GM04503 (cell line): ENCODE measurements around the gene LRIG2.
"Not testable (repeated sequence)": the region's sequence is repeated elsewhere in the genome, so short reads cannot be mapped to it uniquely, and the experiment has no call there.

ENCODE experiments used
- DNase-seq: peaks from one replicate; pipeline ENCODE4 v3.0.0-alpha.2; 2012; ENCODE audit warnings: low read depth

The LRIG2 gene

DNA sequence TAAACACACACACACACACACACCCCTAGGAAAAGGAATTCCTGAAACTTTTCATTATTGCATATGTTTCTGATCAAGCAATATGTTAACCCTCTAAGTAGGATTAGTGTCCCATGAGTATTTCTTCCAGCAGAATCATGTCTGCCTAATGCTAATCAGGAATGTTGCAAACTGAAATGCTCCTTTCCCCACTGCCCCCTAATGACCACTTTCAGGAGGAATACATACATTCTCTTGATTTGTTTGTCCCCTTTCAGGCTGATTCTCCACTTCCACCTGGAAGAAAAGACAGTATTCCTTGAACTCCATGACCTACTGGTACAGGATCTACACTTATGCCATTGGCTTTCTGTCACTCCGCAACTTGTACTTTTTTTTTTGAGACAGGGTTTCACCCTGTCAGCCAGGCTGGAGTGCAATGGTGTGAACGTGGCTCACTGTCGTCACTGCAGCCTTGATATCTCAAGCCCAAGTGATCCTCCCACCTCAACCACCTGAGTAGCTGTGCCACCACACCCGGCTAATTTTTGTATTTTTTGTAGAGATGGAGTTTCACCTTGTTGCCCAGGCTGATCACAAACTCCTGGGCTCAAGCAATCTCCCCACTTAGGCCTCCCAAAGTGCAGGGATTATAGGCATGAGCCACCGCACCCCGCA lies 56.7 kb downstream of the LRIG2 start:
- DNase-seq, result no peak

DNA sequence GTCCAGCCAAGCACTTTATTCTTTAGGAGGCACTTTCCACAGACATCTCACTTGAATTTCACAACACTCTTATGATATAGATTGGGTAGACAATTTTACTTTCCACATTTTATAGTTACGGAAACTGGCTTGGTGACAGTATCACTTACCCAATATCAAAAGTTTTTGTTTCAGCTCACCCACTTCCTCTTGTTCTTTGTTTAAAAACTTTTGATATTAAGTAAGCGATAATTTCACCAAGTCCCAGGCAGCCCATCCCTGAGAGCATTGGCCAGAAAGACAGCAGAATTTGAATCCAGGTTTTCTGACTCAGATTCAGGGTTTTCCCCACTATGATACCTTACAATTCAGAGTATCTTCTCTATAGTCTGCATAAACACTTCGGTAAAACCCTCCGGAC lies 60.0 kb downstream of the LRIG2 start:
- DNase-seq, result no peak

DNA sequence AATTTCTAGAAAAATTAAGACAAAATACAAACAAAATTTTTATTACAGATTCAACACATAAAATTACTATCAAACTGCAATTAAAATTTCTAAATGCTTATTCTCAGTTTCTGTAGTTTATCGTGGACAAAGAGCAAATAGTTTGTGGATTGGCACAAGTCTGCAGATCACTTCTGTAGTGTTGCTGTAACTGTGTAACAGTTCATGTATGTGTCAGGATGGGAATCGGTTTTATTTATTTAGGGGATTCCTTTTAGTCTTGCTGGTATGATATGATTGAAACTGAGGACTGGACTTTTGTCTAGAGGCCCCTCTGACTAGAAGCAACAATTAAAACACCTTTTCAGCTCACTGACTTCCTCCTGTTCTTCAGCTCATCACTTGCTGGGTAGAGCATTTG lies 60.8 kb downstream of the LRIG2 start:
- DNase-seq, result no peak

DNA sequence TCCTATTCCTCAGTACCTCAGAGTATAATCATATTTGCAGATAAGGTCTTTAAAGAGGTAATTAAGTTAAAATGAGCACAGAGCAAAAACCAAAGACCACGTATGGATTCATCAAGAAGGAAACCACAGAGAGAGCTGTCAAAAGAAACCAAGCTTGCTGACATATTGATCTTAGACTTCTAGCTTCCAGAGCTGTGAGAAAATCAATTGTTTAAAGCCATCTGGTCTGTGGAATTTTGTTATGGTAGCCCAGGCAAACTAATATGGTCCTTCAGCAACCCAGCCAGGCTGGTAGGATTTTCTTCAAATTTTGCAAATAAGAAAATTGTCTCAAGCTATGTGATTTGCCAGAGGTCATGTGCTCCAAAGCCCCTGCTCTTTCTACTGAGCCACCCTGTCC lies 62.5 kb downstream of the LRIG2 start:
- DNase-seq, result no peak

DNA sequence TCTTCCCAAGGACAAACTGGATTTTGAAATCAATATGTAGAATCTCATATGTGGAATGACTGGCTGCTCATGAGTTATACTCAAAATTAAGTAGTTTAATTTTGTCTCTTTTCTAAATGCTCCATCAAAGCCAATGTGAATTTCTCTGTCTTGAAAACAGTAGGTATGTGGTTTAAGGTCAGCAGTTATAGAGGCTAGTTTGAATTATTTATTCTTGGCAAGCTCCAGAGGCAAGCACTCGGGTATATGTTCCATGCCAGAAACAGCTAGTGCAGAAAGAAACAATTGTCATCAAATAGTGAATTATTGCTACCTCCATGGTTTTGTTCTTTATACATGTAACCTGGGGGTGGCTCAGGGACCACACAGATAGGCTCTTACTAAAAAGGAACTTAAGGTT lies 63.5 kb downstream of the LRIG2 start:
- DNase-seq, result no peak

DNA sequence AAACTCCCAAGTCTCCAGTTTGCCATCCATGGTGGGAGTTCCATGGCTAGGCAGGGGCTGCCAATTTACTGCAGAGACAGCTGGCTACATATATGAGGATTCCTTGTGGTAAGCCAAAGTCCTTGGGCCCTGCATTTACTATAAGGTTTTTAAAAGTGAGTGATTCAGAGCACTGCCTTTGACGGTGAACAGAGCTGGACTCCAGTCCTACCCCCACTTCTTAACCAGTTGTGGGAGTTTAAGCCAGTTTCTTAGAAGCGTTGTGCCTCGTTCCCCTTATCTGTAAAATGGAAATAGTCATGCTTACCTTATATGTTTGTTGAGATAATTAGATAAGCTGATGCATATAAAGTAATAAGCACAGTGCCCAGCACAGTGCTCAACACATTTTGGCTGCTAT lies 64.6 kb downstream of the LRIG2 start:
- DNase-seq, result no peak

DNA sequence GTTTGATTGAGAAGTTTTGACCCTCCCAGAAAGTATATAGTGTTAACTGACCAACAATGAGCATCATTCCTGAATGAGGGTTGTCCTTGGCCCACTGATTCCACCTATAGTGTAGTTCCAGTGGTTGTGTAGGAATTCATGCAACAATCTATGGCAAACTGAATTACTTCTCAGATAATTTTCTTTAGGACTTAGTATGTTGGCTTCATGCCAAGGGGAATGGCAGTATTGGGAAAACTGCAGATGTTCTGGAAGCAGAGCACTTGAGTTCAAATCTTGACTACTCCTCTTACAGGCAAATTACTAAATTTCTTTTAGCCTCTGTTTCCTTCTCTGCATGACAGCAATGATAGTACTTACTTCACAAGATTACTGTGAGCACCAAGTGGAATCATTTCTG lies 65.8 kb downstream of the LRIG2 start:
- no peak for DNase-seq

DNA sequence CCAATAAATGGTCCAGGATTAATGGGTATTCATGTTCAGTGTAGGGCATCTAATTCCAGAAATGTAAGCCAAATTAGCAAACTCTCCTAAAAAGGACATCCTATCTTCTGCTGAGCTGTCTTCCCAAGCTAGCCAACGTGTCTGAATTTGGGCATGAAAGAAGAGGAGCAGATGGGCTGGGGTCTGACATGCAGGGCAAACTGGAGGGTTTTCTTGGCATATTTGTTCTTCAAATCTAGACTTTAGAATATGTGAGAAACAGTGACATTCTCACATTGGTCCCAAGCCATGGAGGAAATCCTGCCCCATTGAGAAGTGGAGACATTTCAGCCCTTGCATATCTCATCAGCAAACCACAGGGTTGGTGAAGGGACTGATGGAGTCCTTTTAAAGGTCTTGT lies 67.2 kb downstream of the LRIG2 start:
- DNase-seq, result no peak

DNA sequence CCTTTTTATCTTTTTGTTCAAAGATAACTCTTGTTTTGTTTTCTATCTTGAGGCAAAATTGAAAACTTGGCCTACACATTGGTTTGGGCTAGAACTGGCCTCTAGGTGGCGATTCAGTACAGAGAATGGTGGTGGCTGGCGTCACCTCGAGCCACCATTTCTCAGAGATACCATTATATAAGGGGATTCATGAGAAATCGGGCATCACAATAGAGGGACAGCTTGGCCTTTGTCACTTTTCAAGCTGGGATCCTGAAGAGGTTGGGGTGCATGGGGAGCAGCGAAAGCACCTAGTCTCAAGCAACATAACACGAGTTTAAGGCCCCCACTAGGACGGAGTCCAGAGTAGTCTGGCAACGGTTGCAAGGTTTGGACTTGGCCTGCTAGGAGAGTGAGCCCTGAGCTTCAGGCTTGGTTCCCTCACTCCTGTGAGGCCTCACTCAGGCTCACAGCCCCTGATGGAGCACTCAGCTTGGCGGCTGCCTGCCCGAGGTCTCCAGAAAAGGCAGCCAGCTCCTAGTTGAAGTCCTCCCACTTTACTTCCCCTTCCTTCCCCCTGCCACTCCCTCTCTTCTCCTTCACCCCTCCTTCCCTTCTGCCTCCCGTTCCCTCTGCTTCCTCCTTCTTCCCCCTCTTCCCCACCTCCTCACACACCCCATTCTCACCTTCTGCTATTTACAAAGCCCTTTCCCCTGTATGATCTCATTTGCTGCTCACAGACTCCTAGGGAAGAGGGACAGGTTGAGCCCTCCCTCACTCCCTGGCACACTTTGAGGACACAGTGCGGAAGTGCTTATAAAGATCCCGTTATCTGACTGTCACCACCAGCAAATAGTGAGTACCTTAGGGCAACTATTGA lies 67.8 kb downstream of the LRIG2 start:
- DNase-seq, result no peak

DNA sequence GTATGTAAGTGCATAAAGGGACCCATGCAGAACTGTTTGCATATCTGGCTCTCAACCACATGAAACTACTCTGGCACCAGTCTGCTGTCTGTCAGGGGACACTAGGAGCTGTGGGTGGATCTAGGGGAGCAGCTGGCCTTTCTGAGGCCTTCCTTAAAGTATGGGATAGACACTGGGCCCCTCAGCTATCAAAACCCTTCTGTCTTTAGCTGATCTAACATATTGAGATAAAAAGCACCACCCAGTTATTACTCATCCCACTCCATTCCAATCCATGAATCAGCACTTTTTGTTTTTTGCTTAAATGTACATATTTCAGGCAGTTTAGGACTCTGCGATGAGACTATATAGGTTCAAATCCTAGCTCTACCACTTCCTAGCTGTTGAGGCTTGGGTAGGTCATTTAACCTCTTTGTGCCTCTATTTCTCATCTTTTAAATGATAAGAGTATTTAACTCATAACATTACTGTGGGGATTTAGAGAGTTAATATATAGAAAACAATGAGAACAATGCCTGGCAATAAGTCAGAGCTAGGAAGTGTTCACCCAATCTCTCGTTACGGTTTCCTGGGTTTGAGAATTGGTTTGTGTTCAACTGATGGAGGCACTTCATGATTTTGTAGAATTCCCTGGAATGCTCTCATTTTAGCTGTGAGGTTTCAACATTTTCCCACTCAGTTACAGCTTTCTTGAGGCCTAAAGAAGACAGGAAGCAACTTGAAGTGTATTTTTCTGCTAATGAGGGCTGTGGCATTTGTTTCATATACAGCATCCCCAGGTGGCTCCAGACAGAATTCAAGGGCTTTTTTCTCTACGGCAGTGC lies 68.9 kb downstream of the LRIG2 start:
- no peak for DNase-seq

DNA sequence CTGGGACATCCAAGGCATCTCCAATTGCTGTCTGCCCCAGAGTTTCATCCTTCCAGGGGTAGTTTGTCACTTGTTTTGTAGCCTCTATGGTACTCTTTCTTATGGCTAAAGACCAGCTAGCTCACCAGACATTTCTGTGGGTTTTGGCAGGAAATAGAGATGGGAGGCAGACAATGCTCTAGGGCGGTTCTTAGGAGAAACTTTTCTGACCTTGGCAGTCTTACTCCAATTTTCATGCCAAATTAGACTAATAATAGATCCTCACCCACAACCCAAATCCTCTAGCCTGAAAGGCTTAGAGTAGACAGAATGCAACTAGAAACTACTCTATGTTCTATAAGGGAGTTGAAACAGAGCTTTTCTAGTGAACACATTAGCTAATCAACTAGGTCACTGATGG lies 69.8 kb downstream of the LRIG2 start:
- DNase-seq, result peak; percentile 34

DNA sequence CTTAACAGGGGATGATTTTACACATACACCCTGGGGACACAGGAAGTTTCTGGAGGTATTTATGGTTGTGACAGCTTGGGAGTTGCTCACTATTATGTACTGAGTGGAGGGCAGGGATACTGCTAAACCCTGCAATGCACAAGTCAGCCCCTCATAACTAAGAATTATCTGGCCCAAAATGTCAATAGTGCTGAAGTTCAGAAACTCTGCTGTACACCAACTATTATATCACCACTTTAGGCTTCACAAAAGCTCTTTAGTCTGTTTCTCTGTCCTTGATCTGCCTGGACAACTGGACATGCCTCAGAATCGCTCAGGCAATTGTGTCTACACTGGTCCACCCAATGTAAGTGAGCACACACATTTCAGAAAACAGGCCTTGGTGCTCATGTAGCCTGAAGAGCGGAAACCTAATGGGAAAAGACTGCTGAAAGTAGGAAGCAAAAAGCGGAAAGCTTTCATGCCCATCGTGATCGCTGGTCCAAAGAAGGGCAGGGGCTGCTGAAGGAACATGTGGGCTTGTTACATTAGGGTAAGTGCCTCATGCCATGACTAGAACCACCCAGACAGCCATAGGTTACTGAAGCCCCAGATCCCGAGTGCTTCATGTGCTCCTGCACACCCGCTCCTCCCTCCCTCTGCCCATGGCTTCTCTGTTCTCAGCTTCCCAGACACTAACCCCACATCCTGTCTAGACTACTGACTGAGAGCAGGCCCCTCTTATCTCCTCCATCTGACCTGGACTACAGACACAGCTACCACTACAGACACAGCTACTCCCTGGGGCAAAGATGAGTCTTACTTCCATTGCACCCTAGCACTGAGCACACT lies 73.5 kb downstream of the LRIG2 start:
- DNase-seq, result no peak

DNA sequence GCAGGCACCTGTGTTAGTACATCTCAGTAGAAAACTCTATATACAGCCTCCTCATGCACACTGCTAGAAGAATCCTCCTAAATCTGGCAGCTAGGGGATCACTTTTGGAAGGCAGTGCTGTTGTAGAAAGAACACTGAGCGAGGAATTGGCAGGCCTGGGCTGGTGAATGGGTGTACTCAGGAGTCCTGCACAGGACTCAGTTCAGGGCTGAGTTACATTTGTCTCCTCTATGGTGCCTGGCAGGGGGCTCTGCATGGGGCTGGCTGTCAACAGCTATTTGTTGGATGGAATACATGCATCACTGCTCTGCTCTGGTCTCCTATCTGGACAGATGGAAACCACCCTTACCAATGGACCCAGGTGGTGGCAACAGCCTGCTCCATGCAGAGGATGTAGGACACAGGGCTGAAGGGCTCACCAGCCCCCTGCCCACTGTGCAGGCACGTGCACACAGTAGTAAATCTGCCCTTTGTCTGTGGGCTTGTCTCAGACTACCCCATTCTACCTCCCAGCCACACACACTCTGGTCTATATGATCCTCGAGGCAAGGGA lies 74.2 kb downstream of the LRIG2 start:
- DNase-seq, result no peak

DNA sequence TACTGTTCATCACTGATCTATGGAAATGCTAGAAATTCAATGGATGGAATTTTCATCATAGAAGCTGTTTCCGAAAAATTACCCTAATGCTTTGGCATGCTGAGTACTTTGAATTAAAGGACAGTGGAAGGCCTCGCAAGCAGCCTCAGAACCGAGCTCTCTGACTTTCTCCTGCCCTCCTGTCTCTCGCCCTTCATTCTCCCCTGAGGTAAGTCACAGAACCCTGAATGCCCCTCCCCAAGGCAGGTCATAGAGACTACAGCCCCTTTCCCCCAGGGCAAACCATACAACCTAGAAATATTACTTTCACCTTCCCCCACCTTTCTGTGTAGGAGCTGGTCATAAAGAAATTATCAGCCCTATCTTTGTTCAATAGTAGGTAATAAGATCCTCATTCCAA lies 74.8 kb downstream of the LRIG2 start:
- no peak for DNase-seq

DNA sequence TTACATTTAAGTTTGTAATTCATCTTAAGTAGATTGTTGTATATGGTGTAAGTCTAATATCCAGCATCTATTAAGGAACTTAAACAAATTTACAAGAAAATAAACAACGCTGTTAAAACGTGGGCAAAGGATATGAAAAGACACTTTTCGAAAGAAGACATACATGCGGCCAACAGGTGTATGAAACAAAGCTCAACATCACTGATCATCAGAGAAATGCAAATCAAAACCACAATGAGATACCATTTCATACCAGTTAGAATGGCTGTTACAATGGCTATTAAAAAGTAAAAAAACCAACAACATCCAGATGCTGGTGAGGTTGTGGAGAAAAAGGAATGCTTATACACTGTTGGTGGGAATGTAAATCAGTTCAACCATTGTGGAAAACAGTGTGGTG lies 77.5 kb downstream of the LRIG2 start:
- not testable (repeated sequence) for DNase-seq

DNA sequence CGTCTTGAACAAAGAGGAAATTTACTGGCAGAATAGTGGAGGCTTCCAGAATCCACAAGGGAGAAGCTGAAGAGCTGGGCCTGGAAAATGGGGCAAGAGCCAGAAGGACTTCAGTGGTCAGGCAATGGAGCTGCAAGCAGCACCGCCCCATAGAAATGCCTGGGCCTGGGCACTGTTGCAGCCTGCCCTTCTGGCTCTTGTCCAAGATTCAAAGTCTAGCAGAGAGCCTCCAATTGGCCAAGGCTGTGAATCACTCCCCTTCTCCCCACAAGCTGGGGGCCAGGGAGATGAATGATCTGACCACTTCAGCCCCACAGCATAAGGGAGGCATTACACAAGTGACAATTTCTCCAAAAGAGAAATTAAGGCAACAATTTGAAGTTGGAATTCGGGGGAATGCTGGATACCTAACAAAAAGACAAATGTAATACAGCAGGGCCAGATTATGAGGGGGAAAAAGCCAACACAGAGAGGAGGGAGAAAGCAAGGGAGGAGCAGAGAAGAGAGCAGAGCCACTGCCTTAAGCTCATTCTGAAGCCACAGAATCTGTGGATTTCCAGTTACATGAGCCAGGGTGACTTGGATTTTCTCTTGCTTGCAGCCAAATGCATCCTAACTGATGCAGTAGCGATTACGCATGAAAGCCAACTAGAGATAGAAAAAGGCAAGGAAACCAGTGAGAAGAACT lies 80.3 kb downstream of the LRIG2 start:
- no peak for DNase-seq

DNA sequence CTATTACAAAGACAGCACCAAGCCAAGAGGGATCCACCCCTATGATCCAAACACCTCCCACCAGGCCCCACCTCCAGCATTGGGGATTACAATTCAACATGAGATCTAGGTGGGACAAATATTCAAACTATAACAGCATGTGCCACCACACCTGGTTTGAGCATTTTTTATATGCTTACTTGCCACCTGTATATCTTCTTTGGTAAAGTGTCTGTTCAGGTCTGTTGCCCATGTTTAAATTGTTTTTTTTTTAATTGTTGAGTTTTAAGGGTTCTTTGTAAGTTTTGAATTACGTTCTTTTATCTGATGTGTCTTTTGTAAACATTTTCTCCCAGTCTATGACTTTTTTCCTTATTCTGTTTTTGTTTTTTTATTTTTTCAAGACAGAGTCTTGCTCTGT lies 83.4 kb downstream of the LRIG2 start:
- DNase-seq, result no peak

DNA sequence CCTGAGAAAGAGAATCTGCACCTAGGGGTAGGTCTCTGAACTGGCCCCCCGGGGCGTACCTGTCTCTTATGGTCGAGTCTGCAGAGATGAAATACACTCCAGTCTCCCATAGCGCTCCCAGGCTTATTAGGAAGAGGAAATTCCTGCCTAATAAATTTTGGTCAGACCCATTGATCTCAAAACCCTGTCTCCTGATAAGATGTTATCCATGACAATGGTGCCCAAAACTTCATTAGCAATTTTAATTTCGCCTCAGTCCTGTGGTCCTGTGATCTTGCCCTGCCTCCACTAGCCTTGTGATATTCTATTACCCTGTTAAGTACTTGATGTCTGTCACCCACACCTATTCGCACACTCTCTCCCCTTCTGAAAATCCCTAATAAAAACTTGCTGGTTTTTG lies 85.7 kb downstream of the LRIG2 start:
- DNase-seq, result not testable (repeated sequence)

DNA sequence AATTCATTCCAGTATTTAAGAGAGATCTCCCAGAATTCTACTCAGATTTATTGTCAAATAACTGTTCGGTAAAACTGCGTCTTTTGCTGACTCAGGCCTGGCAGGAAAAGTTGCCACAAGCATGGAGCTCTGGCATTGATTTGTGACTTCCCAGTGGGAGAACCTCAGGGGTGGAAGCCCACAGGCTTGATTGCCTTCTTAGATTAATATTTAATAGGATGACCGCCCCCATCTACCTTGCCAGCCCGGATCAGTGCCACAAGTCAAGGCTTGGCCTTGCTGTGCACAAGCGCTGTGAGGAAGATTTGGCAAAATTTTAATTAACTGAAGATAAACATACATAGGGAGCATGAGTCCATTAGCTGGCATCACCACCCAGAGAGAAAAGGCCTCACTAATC lies 93.5 kb downstream of the LRIG2 start:
- DNase-seq, result no peak

DNA sequence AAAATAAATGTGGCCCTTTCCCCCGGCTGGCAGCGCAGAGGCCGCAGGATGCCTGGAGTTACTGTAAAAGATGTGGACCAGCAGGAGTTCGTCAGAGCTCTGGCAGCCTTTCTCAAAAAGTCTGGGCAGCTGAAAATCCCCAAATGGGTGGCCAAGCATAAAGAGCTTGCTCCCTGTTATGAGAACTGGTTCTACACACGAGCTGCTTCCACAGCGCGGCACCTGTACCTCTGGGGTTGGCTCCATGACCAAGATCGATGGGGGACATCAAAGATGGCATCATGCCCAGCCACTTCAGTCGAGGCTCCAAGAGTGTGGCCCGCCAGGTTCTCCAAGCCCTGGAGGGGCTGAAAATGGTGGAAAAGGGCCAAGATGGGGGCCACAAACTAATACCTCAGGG lies 95.9 kb downstream of the LRIG2 start:
- DNase-seq, result no peak

DNA sequence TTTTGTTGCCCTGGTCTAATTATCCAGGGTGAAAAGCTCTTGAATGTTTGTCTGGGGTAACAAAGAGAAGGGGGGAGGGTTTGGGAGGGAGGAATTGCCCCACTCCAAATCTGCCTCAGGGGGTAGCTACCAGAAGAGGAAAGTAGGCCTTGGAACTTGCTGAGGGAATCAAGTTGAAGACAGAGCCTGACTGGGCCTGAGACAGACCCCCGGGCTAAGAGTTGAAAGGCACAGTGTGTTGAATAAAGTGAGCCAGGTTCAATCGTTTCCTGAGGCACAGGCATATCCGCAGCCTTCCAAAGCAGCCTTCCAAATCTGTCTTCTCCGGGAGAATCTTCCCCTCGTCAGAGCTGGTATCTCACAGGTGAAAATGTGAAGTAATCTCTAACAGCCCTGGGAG lies 96.6 kb downstream of the LRIG2 start:
- no peak for DNase-seq
